Keratinocyte (primary cell): ENCODE results near the gene DIP2C. TPM values are rescaled to one million over a fixed set of nuclear protein-coding genes. Genes with fewer than 3 reads are reported as not detected.
A peak's percentile ranks its signal among the peaks of the same experiment; 100 is the strongest.

Experiments used
- DNase-seq: peaks from one replicate; pipeline ENCODE4 v3.0.0-alpha.2; 2011; ENCODE audit warnings: low read depth, missing footprints, low spot score
- FAIRE-seq: peaks from 2 replicates; lab custom pipeline; 2011; peaks lifted over from hg19 to GRCh38; lab: Jason Lieb, UNC
- H2AFZ ChIP-seq: 2 replicates; pipeline ENCODE4 v1.6.0; 2012; ENCODE audit warnings: low read length, control low read depth, inconsistent platforms; ENCODE audit not compliant: control insufficient read depth
- H3K27ac ChIP-seq: 2 replicates; pipeline ENCODE4 v1.5.1; 2011; ENCODE audit warnings: low read length; ENCODE audit not compliant: control insufficient read depth, insufficient read depth
- H3K27me3 ChIP-seq: 3 replicates; pipeline ENCODE4 v1.6.0; 2011; ENCODE audit warnings: low read length; ENCODE audit not compliant: control insufficient read depth, insufficient read depth; ENCODE audit errors: extremely low read depth
- H3K36me3 ChIP-seq, 2 experiments: 2 replicates in 1 of 2; 3 replicates in 1 of 2; pipeline ENCODE4 v1.5.1; 2011; ENCODE audit warnings: low read length in 2 of 2, mild to moderate bottlenecking in 1 of 2; ENCODE audit not compliant: control insufficient read depth in 2 of 2, insufficient read depth in 2 of 2; ENCODE audit errors: extremely low read depth in 1 of 2
- H3K4me1 ChIP-seq: 3 replicates; pipeline ENCODE4 v1.5.1; 2011; ENCODE audit warnings: low read length; ENCODE audit not compliant: control insufficient read depth, insufficient read depth; ENCODE audit errors: extremely low read depth
- H3K4me2 ChIP-seq: 3 replicates; pipeline ENCODE4 v1.6.0; 2011; ENCODE audit warnings: low read depth, low read length; ENCODE audit not compliant: control insufficient read depth, insufficient read depth; ENCODE audit errors: extremely low read depth
- H3K4me3 ChIP-seq, 3 experiments: fragments of 200-600 bp in 1 of 3; sonication (generic) in 1 of 3; 2 replicates in 2 of 3; 3 replicates in 1 of 3; pipeline ENCODE4 v1.5.1; 2011 to 2016; ENCODE audit warnings: low read length in 3 of 3, mild to moderate bottlenecking in 3 of 3, control low read depth in 2 of 3, inconsistent platforms in 1 of 3, low read depth in 1 of 3, mixed read lengths in 1 of 3, mixed run types in 1 of 3, moderate library complexity in 1 of 3; ENCODE audit not compliant: control insufficient read depth in 2 of 3, insufficient read depth in 2 of 3; ENCODE audit errors: extremely low read depth in 1 of 3
- H3K79me2 ChIP-seq: 2 replicates; pipeline ENCODE4 v1.6.0; 2012; ENCODE audit warnings: low read length; ENCODE audit not compliant: control insufficient read depth, insufficient read depth
- H3K9ac ChIP-seq: 3 replicates; pipeline ENCODE4 v1.6.0; 2011; ENCODE audit warnings: low read length; ENCODE audit not compliant: control insufficient read depth, insufficient read depth; ENCODE audit errors: extremely low read depth
- H3K9me1 ChIP-seq: 3 replicates; pipeline ENCODE4 v1.6.0; 2011; ENCODE audit warnings: low read length; ENCODE audit not compliant: control insufficient read depth, insufficient read depth; ENCODE audit errors: extremely low read depth
- H3K9me3 ChIP-seq: 2 replicates; pipeline ENCODE4 v1.5.1; 2012; ENCODE audit warnings: low read depth, low read length; ENCODE audit not compliant: control insufficient read depth
- H4K20me1 ChIP-seq: 3 replicates; pipeline ENCODE4 v1.6.0; 2011; ENCODE audit warnings: low read length; ENCODE audit not compliant: control insufficient read depth, insufficient read depth; ENCODE audit errors: extremely low read depth
- EZH2 ChIP-seq: IDR thresholded peaks from one replicate; pipeline ENCODE4 v1.6.1; 2012; ENCODE audit warnings: inconsistent platforms, mild to moderate bottlenecking, low read length, moderate library complexity
- dilution Hi-C: fragments of 300-500 bp; cut with MboI; formaldehyde crosslinking; loops from one replicate; pipeline ENCODE4 v1.7.0; 2020; ENCODE audit warnings: low sequenced_read_pairs; ENCODE audit not compliant: extremely low pct_ligation_motif_present
- polyA plus RNA-seq, 5 experiments: library from polyadenylated mRNA; depleted of rRNA in 3 of 5; stranded (reverse) in 3 of 5; stranded (forward) in 1 of 5; unstranded in 1 of 5; fragments of >200 nt; gene quantifications; 1 replicate in 1 of 5; 2 replicates in 3 of 5; 3 replicates in 1 of 5; pipeline versions ENCODE4 v1.2.1 to v1.2.3, GENCODE V29; 2011 to 2012; ENCODE audit warnings: missing spikeins in 2 of 5, low read depth in 1 of 5, low replicate concordance in 1 of 5
- TF ChIP-seq, protein P1 (sequence below), 3 experiments: IDR thresholded peaks in 1 of 3; conservative IDR thresholded peaks in 1 of 3; optimal IDR thresholded peaks in 1 of 3; 2 replicates in 2 of 3; 3 replicates in 1 of 3; pipeline versions ENCODE3 to v1.5.1; 2011; ENCODE audit warnings: low read length in 3 of 3, mild to moderate bottlenecking in 3 of 3, moderate library complexity in 2 of 3, control low read depth in 1 of 3, inconsistent platforms in 1 of 3; ENCODE audit not compliant: insufficient read depth in 2 of 3; ENCODE audit errors: extremely low read depth in 1 of 3

The DIP2C gene
- polyA plus RNA-seq, 1 donor (not counting 4 experiments of a cell fraction or from before 2014, with no cell fraction given) = 1.3 TPM

DNA sequence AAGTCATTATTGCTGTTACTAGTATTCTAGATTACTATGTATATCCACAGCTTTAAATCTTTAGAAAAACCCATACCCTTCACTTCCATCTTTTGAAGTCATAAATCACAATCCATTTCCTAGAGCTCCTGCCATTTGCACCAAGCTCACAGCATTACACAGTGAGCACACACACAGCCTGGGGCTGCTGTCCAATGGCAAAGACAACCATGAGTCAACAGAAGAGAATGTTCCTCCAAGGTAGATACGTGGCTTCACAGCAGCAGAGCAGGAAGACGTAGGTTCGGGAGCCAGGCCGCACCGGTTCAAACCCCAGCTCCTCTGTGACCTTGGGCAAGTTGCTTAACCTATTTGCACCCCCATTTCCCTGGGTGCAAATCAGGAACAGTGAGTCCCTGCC is 234.6 kb downstream of the DIP2C start:
- peaks cover 10% of the 10 kb centered on the region for H3K4me1 ChIP-seq
- H2AFZ ChIP-seq = no peak overlapping the region
- no peak for TF ChIP-seq EZH2
- TF ChIP-seq, protein P1, sequence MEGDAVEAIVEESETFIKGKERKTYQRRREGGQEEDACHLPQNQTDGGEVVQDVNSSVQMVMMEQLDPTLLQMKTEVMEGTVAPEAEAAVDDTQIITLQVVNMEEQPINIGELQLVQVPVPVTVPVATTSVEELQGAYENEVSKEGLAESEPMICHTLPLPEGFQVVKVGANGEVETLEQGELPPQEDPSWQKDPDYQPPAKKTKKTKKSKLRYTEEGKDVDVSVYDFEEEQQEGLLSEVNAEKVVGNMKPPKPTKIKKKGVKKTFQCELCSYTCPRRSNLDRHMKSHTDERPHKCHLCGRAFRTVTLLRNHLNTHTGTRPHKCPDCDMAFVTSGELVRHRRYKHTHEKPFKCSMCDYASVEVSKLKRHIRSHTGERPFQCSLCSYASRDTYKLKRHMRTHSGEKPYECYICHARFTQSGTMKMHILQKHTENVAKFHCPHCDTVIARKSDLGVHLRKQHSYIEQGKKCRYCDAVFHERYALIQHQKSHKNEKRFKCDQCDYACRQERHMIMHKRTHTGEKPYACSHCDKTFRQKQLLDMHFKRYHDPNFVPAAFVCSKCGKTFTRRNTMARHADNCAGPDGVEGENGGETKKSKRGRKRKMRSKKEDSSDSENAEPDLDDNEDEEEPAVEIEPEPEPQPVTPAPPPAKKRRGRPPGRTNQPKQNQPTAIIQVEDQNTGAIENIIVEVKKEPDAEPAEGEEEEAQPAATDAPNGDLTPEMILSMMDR (optimal IDR thresholded peaks at IDR 0.05 in 1 of 3, IDR thresholded peaks at IDR 0.05 in 1 of 3, conservative IDR thresholded peaks at IDR 0.05 in 1 of 3; ENCODE audit: extremely low read depth in 1 of 3, insufficient read depth in 2 of 3, low read length in 3 of 3) = no peak
- FAIRE-seq (peak; percentile 95), DNase-seq (peak; percentile 80)
- H3K79me2 ChIP-seq = no peaks in the 10 kb centered on the region
- no peak overlapping the region for H3K27ac ChIP-seq
- no peaks in the 10 kb centered on the region for H4K20me1 ChIP-seq
- H3K9me3 ChIP-seq = peaks cover 5% of the 10 kb centered on the region
- H3K9ac ChIP-seq = no peak overlapping the region
- no peaks in the 10 kb centered on the region for H3K27me3 ChIP-seq
- no peak overlapping the region for H3K4me3 ChIP-seq
- H3K4me2 ChIP-seq = peak overlapping the region; percentile 47
- dilution Hi-C loops = no loop called here
- H3K36me3 ChIP-seq = no peaks in the 10 kb centered on the region
- H3K9me1 ChIP-seq = no peaks in the 10 kb centered on the region

DNA sequence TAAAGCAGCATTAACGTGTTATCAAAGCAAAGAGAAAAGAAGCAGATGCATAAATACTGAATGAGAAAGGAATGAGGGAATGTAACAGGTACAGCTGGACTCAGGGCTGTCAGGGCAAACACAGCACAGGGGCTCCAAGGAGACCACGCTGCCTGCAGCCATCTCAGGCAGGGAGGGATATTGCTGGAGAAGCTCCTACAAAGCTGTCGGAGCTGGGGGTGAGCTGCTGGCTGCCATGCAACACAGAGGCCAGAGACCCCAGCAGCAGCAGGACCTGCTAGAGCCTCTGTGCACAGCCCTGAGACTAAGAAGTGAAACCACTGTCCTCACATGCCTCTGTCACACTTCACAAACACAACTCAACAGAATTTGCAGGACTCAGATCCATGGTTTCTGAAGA is 235.8 kb downstream of the DIP2C start:
- Histone ChIP-seq H3K9me3 (peaks cover 5% of the 10 kb centered on the region), H3K27me3 (no peaks in the 10 kb centered on the region), H2AFZ (no peak overlapping the region), H3K4me2 (no peak overlapping the region), H3K36me3 (no peaks in the 10 kb centered on the region), H3K4me1 (peaks cover 10% of the 10 kb centered on the region), H3K79me2 (no peaks in the 10 kb centered on the region), H3K9me1 (no peaks in the 10 kb centered on the region), H4K20me1 (no peaks in the 10 kb centered on the region), H3K4me3 (no peak overlapping the region), H3K9ac (no peak overlapping the region), H3K27ac (no peak overlapping the region)
- DNase-seq (no peak), FAIRE-seq (no peak)
- dilution Hi-C loops = no loop called here
- TF ChIP-seq, protein P1 (optimal IDR thresholded peaks at IDR 0.05 in 1 of 3, IDR thresholded peaks at IDR 0.05 in 1 of 3, conservative IDR thresholded peaks at IDR 0.05 in 1 of 3; ENCODE audit: extremely low read depth in 1 of 3, insufficient read depth in 2 of 3, low read length in 3 of 3) = no peak
- no peak for TF ChIP-seq EZH2
